DOHH2 (cell line): ENCODE measurements around the gene DAPK2.

ENCODE experiments used
- H3F3A ChIP-seq: fragments of 200-600 bp; sonication (generic), shearing (Covaris generic); 2 replicates; pipeline ENCODE4 v1.6.0; 2016; ENCODE audit warnings: antibody characterized with exemption, mild to moderate bottlenecking; ENCODE audit not compliant: control insufficient read depth, insufficient read depth
- H3K27ac ChIP-seq: fragments of 200-600 bp; sonication (generic); 2 replicates; pipeline ENCODE4 v1.5.1; 2014; ENCODE audit warnings: low read depth, mild to moderate bottlenecking, low read length, moderate library complexity
- H3K27me3 ChIP-seq: fragments of 200-600 bp; sonication (generic); 2 replicates; pipeline ENCODE4 v1.6.1; 2014; ENCODE audit warnings: mild to moderate bottlenecking, low read length, mixed read lengths; ENCODE audit not compliant: control insufficient read depth
- H3K36me3 ChIP-seq: fragments of 200-600 bp; sonication (generic); 2 replicates; pipeline ENCODE4 v1.6.1; 2014; ENCODE audit warnings: mild to moderate bottlenecking, low read length, moderate library complexity, mixed read lengths; ENCODE audit not compliant: control insufficient read depth
- H3K4me1 ChIP-seq: fragments of 200-600 bp; sonication (generic); 2 replicates; pipeline ENCODE4 v1.6.1; 2014; ENCODE audit warnings: mild to moderate bottlenecking, low read length, mixed read lengths; ENCODE audit not compliant: control insufficient read depth
- H3K4me2 ChIP-seq: fragments of 200-600 bp; sonication (generic); 2 replicates; pipeline ENCODE4 v1.6.0; 2014; ENCODE audit warnings: mild to moderate bottlenecking, low read length, moderate library complexity
- H3K4me3 ChIP-seq: fragments of 200-600 bp; sonication (generic); 2 replicates; pipeline ENCODE4 v1.5.1; 2014; ENCODE audit warnings: mild to moderate bottlenecking, low read length, mixed read lengths
- H3K79me2 ChIP-seq: fragments of 200-600 bp; sonication (generic); 2 replicates; pipeline ENCODE4 v1.6.1; 2014; ENCODE audit warnings: mild to moderate bottlenecking, low read length, mixed read lengths; ENCODE audit not compliant: control insufficient read depth
- H3K9me2 ChIP-seq: fragments of 200-600 bp; sonication (generic); replicated peaks from 2 replicates; pipeline ENCODE4 v1.6.1; 2014; ENCODE audit warnings: mild to moderate bottlenecking, low read length, mixed read lengths; ENCODE audit not compliant: control insufficient read depth
- H3K9me3 ChIP-seq: fragments of 200-600 bp; sonication (generic); 2 replicates; pipeline ENCODE4 v1.6.1; 2014; ENCODE audit warnings: antibody characterized with exemption, low read length, mixed read lengths; ENCODE audit not compliant: control insufficient read depth, insufficient read depth
- H4K20me1 ChIP-seq: fragments of 200-600 bp; sonication (generic); 2 replicates; pipeline ENCODE4 v1.6.0; 2014; ENCODE audit warnings: low read depth, mild to moderate bottlenecking, antibody characterized with exemption, low read length, moderate library complexity; ENCODE audit not compliant: control insufficient read depth, insufficient read depth
- EZH2phosphoT487 ChIP-seq: fragments of 200-600 bp; sonication (generic); IDR thresholded peaks from 2 replicates; pipeline ENCODE4 v1.6.1; 2017; ENCODE audit warnings: borderline replicate concordance, mild to moderate bottlenecking, antibody characterized with exemption, low read length, moderate library complexity, mixed read lengths
- TF ChIP-seq, protein P1 (sequence below): fragments of 200-600 bp; sonication (generic); IDR thresholded peaks from one replicate; pipeline ENCODE4 v1.5.1; 2014; ENCODE audit warnings: antibody characterized with exemption, mild to moderate bottlenecking, low read depth, low read length; ENCODE audit not compliant: poor library complexity, severe bottlenecking

The DAPK2 gene

GRCh38 chr15:63938486-63939061 is 107.7 kb downstream of the DAPK2 start:
- H3K4me3 ChIP-seq: no peak overlapping the region
- no peaks in the 10 kb centered on the region for H3K9me3 ChIP-seq
- H3K79me2 ChIP-seq: no peaks in the 10 kb centered on the region
- TF ChIP-seq EZH2phosphoT487: no peak
- TF ChIP-seq, protein P1, sequence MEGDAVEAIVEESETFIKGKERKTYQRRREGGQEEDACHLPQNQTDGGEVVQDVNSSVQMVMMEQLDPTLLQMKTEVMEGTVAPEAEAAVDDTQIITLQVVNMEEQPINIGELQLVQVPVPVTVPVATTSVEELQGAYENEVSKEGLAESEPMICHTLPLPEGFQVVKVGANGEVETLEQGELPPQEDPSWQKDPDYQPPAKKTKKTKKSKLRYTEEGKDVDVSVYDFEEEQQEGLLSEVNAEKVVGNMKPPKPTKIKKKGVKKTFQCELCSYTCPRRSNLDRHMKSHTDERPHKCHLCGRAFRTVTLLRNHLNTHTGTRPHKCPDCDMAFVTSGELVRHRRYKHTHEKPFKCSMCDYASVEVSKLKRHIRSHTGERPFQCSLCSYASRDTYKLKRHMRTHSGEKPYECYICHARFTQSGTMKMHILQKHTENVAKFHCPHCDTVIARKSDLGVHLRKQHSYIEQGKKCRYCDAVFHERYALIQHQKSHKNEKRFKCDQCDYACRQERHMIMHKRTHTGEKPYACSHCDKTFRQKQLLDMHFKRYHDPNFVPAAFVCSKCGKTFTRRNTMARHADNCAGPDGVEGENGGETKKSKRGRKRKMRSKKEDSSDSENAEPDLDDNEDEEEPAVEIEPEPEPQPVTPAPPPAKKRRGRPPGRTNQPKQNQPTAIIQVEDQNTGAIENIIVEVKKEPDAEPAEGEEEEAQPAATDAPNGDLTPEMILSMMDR: no peak
- no peak overlapping the region for H3K4me2 ChIP-seq
- H4K20me1 ChIP-seq: no peaks in the 10 kb centered on the region
- no peaks in the 10 kb centered on the region for H3K36me3 ChIP-seq
- H3K4me1 ChIP-seq: no peaks in the 10 kb centered on the region
- peaks cover 2% of the 10 kb centered on the region; the same call in 1 of the 2 replicates for H3K27me3 ChIP-seq
- H3K27ac ChIP-seq: no peak overlapping the region
- no peaks in the 10 kb centered on the region for H3K9me2 ChIP-seq
- no peaks in the 10 kb centered on the region for H3F3A ChIP-seq

GRCh38 chr15:63933522-63933921 is 112.8 kb downstream of the DAPK2 start:
- H3K36me3 ChIP-seq: no peaks in the 10 kb centered on the region
- no peak overlapping the region for H3K4me3 ChIP-seq
- TF ChIP-seq, protein P1: no peak
- no peak for TF ChIP-seq EZH2phosphoT487
- H3K9me2 ChIP-seq: no peaks in the 10 kb centered on the region
- no peaks in the 10 kb centered on the region for H3K9me3 ChIP-seq
- no peaks in the 10 kb centered on the region for H3F3A ChIP-seq
- no peaks in the 10 kb centered on the region for H3K4me1 ChIP-seq
- H3K79me2 ChIP-seq: no peaks in the 10 kb centered on the region
- no peaks in the 10 kb centered on the region for H4K20me1 ChIP-seq
- no peak overlapping the region for H3K27ac ChIP-seq
- peaks cover 2% of the 10 kb centered on the region; the same call in 1 of the 2 replicates for H3K27me3 ChIP-seq
- H3K4me2 ChIP-seq: no peak overlapping the region

GRCh38 chr15:63931556-63931955 is 114.7 kb downstream of the DAPK2 start:
- H3K9me2 ChIP-seq: no peaks in the 10 kb centered on the region
- no peaks in the 10 kb centered on the region for H3K79me2 ChIP-seq
- no peak overlapping the region for H3K27ac ChIP-seq
- H3K27me3 ChIP-seq: peaks cover 14% of the 10 kb centered on the region
- no peaks in the 10 kb centered on the region for H3K9me3 ChIP-seq
- no peak overlapping the region for H3K4me3 ChIP-seq
- H3K4me1 ChIP-seq: no peaks in the 10 kb centered on the region
- no peaks in the 10 kb centered on the region for H4K20me1 ChIP-seq
- H3F3A ChIP-seq: no peaks in the 10 kb centered on the region
- no peaks in the 10 kb centered on the region for H3K36me3 ChIP-seq
- TF ChIP-seq, protein P1: no peak
- no peak for TF ChIP-seq EZH2phosphoT487
- no peak overlapping the region for H3K4me2 ChIP-seq
